ENCODE measurements around the gene PLEKHD1. TPM values are rescaled to one million over a fixed set of nuclear protein-coding genes. Genes with fewer than 3 reads are reported as not detected.

Gene PLEKHD1
- total and polyA plus RNA-seq, 9 of the 15 experiments (the other 6 are each of a cell fraction or from before 2014, with no cell fraction given), result not detected

GRCh38 chr14:69449216-69449615 is 35.3 kb upstream of the PLEKHD1 start:
- DNase-seq (ENCODE audit: extremely low read depth in 1 of 4, low spot score in 3 of 4), result no peak
- Histone ChIP-seq H3K9me3 (replicated peaks; ENCODE audit: control insufficient read depth, insufficient read depth, low read depth, low read length) (no peaks in the 10 kb centered on the region), H3K9me1 (ENCODE audit: control insufficient read depth, insufficient read depth, low read length) (no peaks in the 10 kb centered on the region), H4K20me1 (replicated peaks; ENCODE audit: control insufficient read depth, insufficient read depth, low read length) (no peaks in the 10 kb centered on the region), H3K27ac (ENCODE audit: extremely low read depth, low read depth, low read length) (no peak overlapping the region), H3K79me2 (ENCODE audit: control insufficient read depth, insufficient read depth, low read length) (no peaks in the 10 kb centered on the region), H3K4me3 (no peak overlapping the region), H3K9ac (ENCODE audit: insufficient read depth in 1 of 2, low read depth in 2 of 2, low read length in 2 of 2) (no peak overlapping the region), H3K4me1 (replicated peaks in 1 of 2; ENCODE audit: control insufficient read depth in 2 of 2, insufficient read depth in 2 of 2, low read length in 2 of 2) (no peaks in the 10 kb centered on the region), H2AFZ (ENCODE audit: low read depth, low read length) (no peak overlapping the region), H3K4me2 (ENCODE audit: insufficient read depth, low read length) (no peak overlapping the region), H3K27me3 (ENCODE audit: control insufficient read depth in 2 of 2, insufficient read depth in 2 of 2, low read length in 2 of 2) (no peaks in the 10 kb centered on the region), H3K36me3 (ENCODE audit: control insufficient read depth, insufficient read depth, low read length) (peaks cover 5% of the 10 kb centered on the region; the same call in 2 of the 3 replicates)
- 84% methylated on average over 7 of the region's 8 CpGs for WGBS (ENCODE audit: insufficient coverage, low coverage, missing lambda C conversion rate)
- BruUV-seq (replicated peaks), result no TSS peak
- ChIA-PET POLR2A (no interaction called here), CTCF (ENCODE audit: low intra/inter-chr PET ratio) (interaction anchor here (1.3 kb wide), 1 partner anchor 24 kb away, joined by 3 read pairs; no protein-coding TSS in a partner anchor)
- intact Hi-C loops (cut with micrococcal nuclease) (no loop called here), in situ Hi-C loops (cut with MboI) (no loop called here)
- no peak for FAIRE-seq
- no peak for ATAC-seq
- TF ChIP-seq JUND (IDR thresholded peaks at IDR 0.05; ENCODE audit: borderline replicate concordance, low read depth, low read length), result no peak
- no peak for TF ChIP-seq JUND (tag; IDR thresholded peaks at IDR 0.05; ENCODE audit: borderline replicate concordance, low read depth, low read length)
- no peak for TF ChIP-seq SRSF7 (optimal IDR thresholded peaks at IDR 0.05; ENCODE audit: low read depth, low read length)
- no peak for TF ChIP-seq IRF2 (CRISPR knock-in tag; IDR thresholded peaks at IDR 0.05)
- TF ChIP-seq RHOXF2B (CRISPR knock-in tag; conservative IDR thresholded peaks at IDR 0.05), result no peak
- no peak for TF ChIP-seq MYNN (IDR thresholded peaks at IDR 0.05)
- no peak for TF ChIP-seq MYNN (CRISPR knock-in tag; IDR thresholded peaks at IDR 0.05)
- no peak for TF ChIP-seq IFI16 (CRISPR knock-in tag; IDR thresholded peaks at IDR 0.05)
- TF ChIP-seq CREB3L1 (IDR thresholded peaks at IDR 0.05; ENCODE audit: borderline replicate concordance, low read depth), result no peak
- no peak for TF ChIP-seq MGA (IDR thresholded peaks at IDR 0.05)
- no peak for TF ChIP-seq PHF20 (IDR thresholded peaks at IDR 0.05; ENCODE audit: partially characterized antibody)
- TF ChIP-seq ZNF282 (CRISPR knock-in tag; IDR thresholded peaks at IDR 0.05), result no peak

Measured in K562 (cell line).